T-helper 17 cell (primary cell): Measurements from ENCODE around the gene PAXX. TPM values are rescaled to one million over a fixed set of nuclear protein-coding genes. Genes with fewer than 3 reads are reported as not detected.

Experiments used
- ATAC-seq: fragments of 150-1000 bp; cut with Tn5 transposase; 2 replicates; pipeline ENCODE4 v1.10.0; 2021; ENCODE audit warnings: mild to moderate bottlenecking, moderate library complexity
- DNase-seq, 3 donors: peaks; one replicate each; pipeline versions ENCODE4 v3.0.0 to v3.0.0-alpha.2; 2020 to 2021
- H3K9me3 ChIP-seq: one replicate; pipeline ENCODE4 v1.7.0; 2013; ENCODE audit warnings: low read length, mild to moderate bottlenecking; ENCODE audit not compliant: control insufficient read depth, poor library complexity, severe bottlenecking
- H3K27ac Mint-ChIP-seq: one replicate; pipeline ENCODE4 v1.8.0; 2022; ENCODE audit warnings: mild to moderate bottlenecking, moderate library complexity, mixed read lengths
- H3K27me3 Mint-ChIP-seq: one replicate; pipeline ENCODE4 v1.8.0; 2022; ENCODE audit warnings: mixed read lengths
- H3K36me3 Mint-ChIP-seq: one replicate; pipeline ENCODE4 v1.8.0; 2022; ENCODE audit warnings: low read depth, mixed read lengths
- H3K4me1 Mint-ChIP-seq: one replicate; pipeline ENCODE4 v1.8.0; 2022; ENCODE audit warnings: mild to moderate bottlenecking, mixed read lengths
- H3K4me3 Mint-ChIP-seq: one replicate; pipeline ENCODE4 v1.8.0; 2022; ENCODE audit warnings: mild to moderate bottlenecking, moderate library complexity, mixed read lengths
- total RNA-seq, 4 donors: library from RNA in 2 of 4; stranded (reverse) in 2 of 4; gene quantifications; one replicate each; pipeline ENCODE4 v1.2.3 and lab custom pipeline; 2022 to 2026

PAXX gene
- total RNA-seq, 2 donors from 2014 or later, result 85.7 to 89.9 TPM

GRCh38 chr9:136985853-136986252 is 6.4 kb upstream of the PAXX start:
- no peak for ATAC-seq
- no peak for DNase-seq
- H3K4me1 Mint-ChIP-seq, result peaks cover 11% of the 10 kb centered on the region
- H3K27ac Mint-ChIP-seq, result no peak overlapping the region
- H3K27me3 Mint-ChIP-seq, result peaks cover 10% of the 10 kb centered on the region
- no peak overlapping the region for H3K4me3 Mint-ChIP-seq
- no peaks in the 10 kb centered on the region for H3K9me3 ChIP-seq
- H3K36me3 Mint-ChIP-seq, result peaks cover 6% of the 10 kb centered on the region

DNA sequence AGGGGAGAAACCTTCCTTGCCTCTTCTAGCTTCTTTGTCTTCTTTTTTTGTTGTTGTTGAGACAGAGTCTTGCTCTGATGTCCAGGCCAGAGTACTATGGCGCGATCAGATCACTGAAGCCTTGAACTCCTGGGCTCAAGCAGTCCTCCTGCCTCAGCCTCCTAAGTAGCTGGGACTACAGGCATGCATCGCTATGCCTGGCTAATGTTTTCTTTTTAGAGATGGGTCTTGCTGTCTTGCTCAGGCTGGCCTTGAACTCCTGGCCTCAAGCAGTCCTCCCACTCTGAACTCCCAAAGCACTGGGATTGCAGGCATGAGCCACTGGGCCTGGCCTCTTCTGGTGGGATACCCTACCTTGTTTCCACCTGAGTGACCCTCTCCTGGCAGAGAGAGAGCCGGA is 3.4 kb upstream of the PAXX start:
- ATAC-seq (no peak), DNase-seq (no peak)
- H3K9me3 ChIP-seq, result no peaks in the 10 kb centered on the region
- H3K4me3 Mint-ChIP-seq, result peak overlapping the region; percentile 41
- H3K36me3 Mint-ChIP-seq, result peaks cover 4% of the 10 kb centered on the region
- H3K27me3 Mint-ChIP-seq, result peaks cover 5% of the 10 kb centered on the region
- H3K4me1 Mint-ChIP-seq, result peaks cover 16% of the 10 kb centered on the region
- H3K27ac Mint-ChIP-seq, result no peak overlapping the region

GRCh38 chr9:136990242-136990911 is 1.8 kb upstream of the PAXX start:
- no peak for ATAC-seq
- H3K36me3 Mint-ChIP-seq, result peaks cover 2% of the 10 kb centered on the region

DNA sequence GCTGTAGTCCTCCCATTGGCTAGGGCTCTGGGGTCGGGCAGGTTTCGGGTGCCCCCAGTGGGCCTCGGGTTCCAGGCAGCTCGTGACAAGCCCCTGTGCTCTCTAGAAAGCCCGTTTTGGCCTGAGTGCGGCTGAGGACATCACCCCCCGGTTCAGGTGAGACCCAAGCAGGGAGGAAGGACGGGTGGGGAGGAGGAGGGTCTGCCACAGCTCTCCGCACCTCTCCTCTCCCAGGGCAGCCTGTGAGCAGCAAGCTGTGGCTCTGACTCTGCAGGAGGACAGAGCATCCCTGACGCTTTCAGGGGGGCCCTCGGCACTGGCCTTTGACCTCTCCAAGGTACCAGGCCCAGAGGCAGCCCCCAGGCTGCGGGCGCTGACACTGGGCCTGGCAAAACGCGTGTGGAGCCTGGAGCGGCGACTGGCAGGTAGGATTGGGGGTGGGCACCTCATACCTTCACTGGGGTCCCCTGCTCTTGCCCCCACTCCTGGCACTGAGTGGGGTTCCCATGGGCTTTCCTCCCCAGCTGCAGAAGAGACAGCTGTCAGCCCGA is 672 bp downstream of the PAXX start:
- ATAC-seq, result no peak
- H3K4me1 Mint-ChIP-seq, result peaks cover 22% of the 10 kb centered on the region
- no peak for DNase-seq
- no peaks in the 10 kb centered on the region for H3K27me3 Mint-ChIP-seq
- peak overlapping the region; percentile 61 for H3K27ac Mint-ChIP-seq
- H3K9me3 ChIP-seq, result no peaks in the 10 kb centered on the region
- peaks cover under 1% of the 10 kb centered on the region for H3K36me3 Mint-ChIP-seq
- H3K4me3 Mint-ChIP-seq, result peak overlapping the region; percentile 89

More at GRCh38 chr9:136990242-136990911, 1.8 kb upstream of the PAXX start:
- Mint-ChIP-seq H3K27ac (no peak overlapping the region), H3K4me1 (peaks cover 13% of the 10 kb centered on the region), H3K27me3 (no peaks in the 10 kb centered on the region), H3K4me3 (peak overlapping the region; percentile 89)
- DNase-seq, result no peak
- no peaks in the 10 kb centered on the region for H3K9me3 ChIP-seq

GRCh38 chr9:136994180-136994887 is 2.1 kb downstream of the PAXX start:
- H3K9me3 ChIP-seq, result no peaks in the 10 kb centered on the region
- H3K27ac Mint-ChIP-seq, result peak overlapping the region; percentile 39
- peaks cover 30% of the 10 kb centered on the region for H3K4me1 Mint-ChIP-seq
- DNase-seq, result no peak
- peak overlapping the region; percentile 89 for H3K4me3 Mint-ChIP-seq
- no peak for ATAC-seq
- H3K27me3 Mint-ChIP-seq, result no peaks in the 10 kb centered on the region
- H3K36me3 Mint-ChIP-seq, result no peaks in the 10 kb centered on the region

DNA sequence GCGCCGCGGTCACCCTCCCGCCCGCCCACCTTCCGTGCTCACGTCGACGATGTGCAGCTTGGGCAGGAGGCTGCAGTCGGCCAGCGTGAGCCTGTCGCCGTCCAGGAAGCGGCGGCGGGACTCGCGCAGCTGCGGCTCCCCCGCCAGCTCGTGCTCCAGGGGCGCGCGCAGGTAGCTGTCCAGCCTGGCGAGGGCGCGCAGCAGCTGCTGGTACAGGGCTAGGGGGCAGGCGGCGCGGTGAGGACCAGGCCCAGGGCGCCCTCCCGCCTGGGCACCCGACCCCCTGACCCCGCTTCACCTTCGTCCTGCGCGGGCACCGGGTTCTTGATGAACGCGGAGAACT is 2.6 kb downstream of the PAXX start:
- no peak for ATAC-seq
- Mint-ChIP-seq H3K4me1 (peaks cover 27% of the 10 kb centered on the region), H3K36me3 (no peaks in the 10 kb centered on the region), H3K4me3 (no peak overlapping the region), H3K27ac (no peak overlapping the region), H3K27me3 (no peaks in the 10 kb centered on the region)
- no peak for DNase-seq
- no peaks in the 10 kb centered on the region for H3K9me3 ChIP-seq

DNA sequence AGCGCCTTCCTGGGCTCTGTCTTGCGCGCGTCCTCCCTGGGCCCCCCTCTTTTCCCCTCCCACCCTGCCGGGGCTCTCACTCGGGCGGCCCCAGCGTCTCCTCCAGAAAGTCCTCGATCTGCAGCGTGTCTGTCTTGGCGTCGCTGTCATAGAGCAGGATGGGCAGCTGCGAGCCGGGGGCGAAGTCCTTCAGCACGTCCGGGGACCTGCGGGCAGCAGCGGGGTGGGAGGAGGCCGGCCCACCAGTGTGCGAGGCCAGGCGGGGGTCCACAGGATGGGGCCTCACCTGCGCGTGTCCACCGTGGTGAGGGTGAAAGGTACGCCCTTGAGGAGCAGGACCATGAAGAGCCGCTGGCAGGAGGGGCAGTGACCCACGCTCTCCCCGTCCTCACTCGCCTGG is 3.1 kb downstream of the PAXX start:
- H3K4me1 Mint-ChIP-seq, result peaks cover 30% of the 10 kb centered on the region
- H3K9me3 ChIP-seq, result no peaks in the 10 kb centered on the region
- ATAC-seq, result no peak
- no peaks in the 10 kb centered on the region for H3K36me3 Mint-ChIP-seq
- no peak overlapping the region for H3K27ac Mint-ChIP-seq
- H3K27me3 Mint-ChIP-seq, result no peaks in the 10 kb centered on the region
- peak overlapping the region; percentile 55 for H3K4me3 Mint-ChIP-seq
- no peak for DNase-seq

DNA sequence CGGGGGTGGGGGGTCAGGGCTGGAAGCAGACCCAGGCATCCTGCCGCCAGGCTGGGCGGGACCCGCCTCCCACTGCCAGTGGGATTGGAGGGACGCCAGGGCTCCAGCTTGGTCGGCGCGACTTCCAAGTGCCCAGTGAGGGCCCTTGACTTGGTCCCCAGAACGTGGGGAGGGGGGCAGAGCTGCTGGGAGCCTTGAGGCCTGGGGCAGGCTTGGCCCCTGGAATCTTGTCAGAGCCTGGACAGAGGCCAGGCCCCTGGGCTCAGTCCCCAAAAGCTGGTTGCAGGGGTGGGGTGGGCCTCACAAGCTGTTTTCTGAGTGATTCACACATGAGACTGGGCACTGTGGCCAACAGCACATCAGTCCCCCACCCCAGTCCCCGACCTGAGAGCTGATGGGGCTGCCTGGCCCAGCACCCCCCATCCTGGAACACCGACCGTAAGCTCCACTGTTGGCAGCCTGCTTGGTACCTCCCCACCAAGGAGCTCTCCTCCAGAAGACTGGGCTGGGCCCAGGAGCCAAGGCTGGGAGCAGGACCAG is 3.6 kb downstream of the PAXX start:
- no peak for DNase-seq
- peaks cover 29% of the 10 kb centered on the region for H3K4me1 Mint-ChIP-seq

DNA sequence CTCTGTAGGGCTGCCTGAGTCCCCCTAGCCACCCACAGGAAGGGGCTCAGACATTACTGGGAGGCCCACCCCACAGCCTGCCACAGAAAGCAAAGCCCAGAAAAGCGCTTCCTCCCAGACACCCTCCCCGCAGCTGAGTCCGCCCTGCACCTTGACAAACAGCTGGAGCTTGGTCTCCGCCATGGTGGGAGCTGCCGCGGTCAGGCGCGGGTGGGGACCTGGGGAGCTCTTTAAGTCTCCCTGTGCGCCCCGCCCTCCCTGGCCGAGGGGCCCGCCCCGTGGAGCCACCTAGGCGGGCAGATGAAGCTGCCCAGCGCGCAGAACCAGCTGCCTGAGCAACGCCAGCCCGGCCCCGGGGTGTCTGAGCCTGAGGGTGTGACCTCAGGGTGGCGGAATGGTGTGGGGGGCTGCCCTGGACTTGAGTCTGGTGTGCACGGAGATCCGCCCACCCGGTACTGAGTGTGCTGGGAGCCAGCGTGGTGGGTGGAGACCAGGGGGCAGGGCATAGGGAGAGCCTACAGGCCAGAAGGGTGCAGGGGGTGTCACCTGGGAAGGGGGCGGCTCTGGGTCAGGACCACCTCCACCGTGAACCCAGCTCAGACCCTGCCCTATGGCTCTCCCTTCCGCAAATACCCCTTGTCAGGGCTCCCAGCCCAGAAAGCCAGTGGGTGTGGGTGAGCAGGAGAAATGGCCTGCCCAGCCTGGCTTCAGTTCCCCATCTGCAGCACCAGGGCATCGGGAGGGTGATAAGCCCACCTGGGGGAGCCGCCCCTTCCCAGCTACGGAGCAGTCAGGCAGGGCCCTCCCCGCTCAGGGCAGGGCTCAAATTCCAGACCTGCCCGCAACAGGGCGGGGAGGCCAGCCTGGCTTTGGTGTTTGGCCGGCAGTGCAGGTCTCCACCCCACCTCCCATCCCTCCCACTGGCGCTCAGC is 4.4 kb downstream of the PAXX start, which contains the start of gene CLIC3:
CLIC3 (minus strand) TSS at position 208 of the 932 bp plus-strand sequence; CDS start at position 183, 25 bp downstream.
- peak; percentile 8 for ATAC-seq
- Mint-ChIP-seq H3K27ac (peak within 1 kb of the TSS; percentile 95), H3K27me3 (no peaks in the 10 kb centered on the region), H3K4me1 (peaks cover 25% of the 10 kb centered on the region), H3K36me3 (no peaks in the 10 kb centered on the region), H3K4me3 (peak within 1 kb of the TSS; percentile 85)
- peak in 2 of 3 donors; percentile 33 to 37 for DNase-seq
- H3K9me3 ChIP-seq, result no peaks in the 10 kb centered on the region

More for the DNA sequence above, 3.6 kb downstream of the PAXX start:
- Mint-ChIP-seq H3K27ac (peak overlapping the region; percentile 14), H3K36me3 (no peaks in the 10 kb centered on the region), H3K27me3 (no peaks in the 10 kb centered on the region), H3K4me3 (peak overlapping the region; percentile 76)
- H3K9me3 ChIP-seq, result no peaks in the 10 kb centered on the region
- ATAC-seq, result no peak

DNA sequence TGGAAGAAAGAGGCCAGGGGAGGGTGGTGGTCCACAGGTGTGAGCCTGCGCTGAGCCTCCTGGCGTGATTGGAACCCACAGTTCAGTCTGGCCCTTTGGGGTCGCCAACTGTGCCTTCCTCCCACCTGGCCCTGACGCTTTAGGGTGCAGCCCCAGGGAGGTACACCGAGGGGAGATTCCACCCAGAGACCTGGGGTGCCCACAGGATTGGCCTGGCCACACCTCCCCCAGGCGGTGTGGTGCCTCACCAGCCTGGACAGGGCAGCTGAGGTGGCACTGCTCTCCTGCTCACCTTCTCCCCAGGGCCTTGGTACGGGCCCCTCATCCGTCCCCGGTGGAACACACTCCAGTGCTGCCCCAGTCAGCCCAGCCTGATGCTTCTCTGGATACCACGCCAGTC is 5.1 kb downstream of the PAXX start:
- no peaks in the 10 kb centered on the region for H3K36me3 Mint-ChIP-seq
- peaks cover 24% of the 10 kb centered on the region for H3K4me1 Mint-ChIP-seq
- H3K27ac Mint-ChIP-seq, result peak overlapping the region; percentile 95
- no peaks in the 10 kb centered on the region for H3K27me3 Mint-ChIP-seq
- ATAC-seq, result no peak
- DNase-seq, result no peak
- H3K4me3 Mint-ChIP-seq, result peak overlapping the region; percentile 85
- H3K9me3 ChIP-seq, result no peaks in the 10 kb centered on the region

GRCh38 chr9:136997830-136998234 is 5.6 kb downstream of the PAXX start:
- H3K4me3 Mint-ChIP-seq, result peak overlapping the region; percentile 85
- ATAC-seq (peak; percentile 24), DNase-seq (no peak)
- H3K36me3 Mint-ChIP-seq, result no peaks in the 10 kb centered on the region
- H3K4me1 Mint-ChIP-seq, result peaks cover 24% of the 10 kb centered on the region
- peak overlapping the region; percentile 95 for H3K27ac Mint-ChIP-seq
- H3K9me3 ChIP-seq, result no peaks in the 10 kb centered on the region
- no peaks in the 10 kb centered on the region for H3K27me3 Mint-ChIP-seq

DNA sequence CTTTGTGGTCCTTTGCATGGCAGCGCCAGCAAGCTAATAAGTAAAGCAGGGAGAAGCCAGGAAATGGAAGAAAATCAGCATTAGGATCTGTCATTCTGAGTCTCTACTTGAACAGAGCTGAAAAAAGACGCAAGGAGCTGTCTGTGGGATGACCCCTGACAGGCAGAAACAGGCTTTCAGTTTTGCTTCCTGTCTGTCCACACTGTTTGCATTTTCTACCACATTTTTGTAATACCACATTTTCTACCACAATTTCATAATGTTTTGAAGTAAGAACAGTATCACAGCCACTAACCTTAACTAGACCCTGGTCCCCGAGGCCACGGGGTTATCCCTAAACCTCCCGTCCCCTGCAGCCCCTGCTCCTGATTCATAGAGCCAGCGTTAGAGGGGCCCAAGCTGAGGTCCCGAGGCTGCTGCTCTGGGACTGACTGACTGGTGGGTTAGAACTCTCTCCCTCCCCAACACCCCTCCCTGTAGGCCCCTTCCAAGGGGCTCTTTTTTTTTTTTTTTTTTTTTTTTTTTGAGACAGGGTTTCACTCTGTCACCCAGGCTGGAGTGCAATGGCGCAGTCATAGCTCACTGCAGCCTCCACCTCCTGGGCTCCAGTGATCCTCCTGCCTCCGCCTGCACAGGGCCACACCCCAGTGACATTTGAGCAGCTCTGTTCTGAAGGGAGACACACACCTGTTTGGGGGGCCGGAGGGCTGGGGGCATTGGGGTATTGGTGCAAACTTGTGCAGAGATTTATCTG is 8.1 kb downstream of the PAXX start:
- Mint-ChIP-seq H3K4me3 (peak overlapping the region; percentile 69), H3K36me3 (no peaks in the 10 kb centered on the region), H3K4me1 (peaks cover 25% of the 10 kb centered on the region), H3K27me3 (no peaks in the 10 kb centered on the region), H3K27ac (peak overlapping the region; percentile 61)
- peak; percentile 54 for ATAC-seq
- DNase-seq, result no peak
- no peaks in the 10 kb centered on the region for H3K9me3 ChIP-seq
